Measurements from ENCODE around the gene S1PR5.
A peak's percentile ranks its signal among the peaks of the same experiment; 100 is the strongest.
"Not testable (repeated sequence)": the region's sequence is repeated elsewhere in the genome, so short reads cannot be mapped to it uniquely, and the experiment has no call there.

Gene S1PR5

GRCh38 chr19:10548746-10549276 lies 31.6 kb upstream of the S1PR5 start:
- in situ Hi-C loops (cut with HindIII; ENCODE audit: low pct_ligation_motif_present, low pct_unique_long_range_greater_than_20kb, low sequenced_read_pairs) = no loop called here
- DNase-seq = no peak

- DNase-seq = no peak
- in situ Hi-C loops (cut with HindIII; ENCODE audit: low pct_ligation_motif_present, low pct_unique_long_range_greater_than_20kb, low sequenced_read_pairs) = no loop called here
Observed at GRCh38 chr19:10546817-10547216, 29.6 kb upstream of the S1PR5 start.

- DNase-seq = no peak
- in situ Hi-C loops (cut with HindIII; ENCODE audit: low pct_ligation_motif_present, low pct_unique_long_range_greater_than_20kb, low sequenced_read_pairs) = no loop called here
Observed at GRCh38 chr19:10544753-10545251, 27.6 kb upstream of the S1PR5 start.

- DNase-seq = no peak
- in situ Hi-C loops (cut with HindIII; ENCODE audit: low pct_ligation_motif_present, low pct_unique_long_range_greater_than_20kb, low sequenced_read_pairs) = no loop called here
Observed at GRCh38 chr19:10544242-10544752, 27.1 kb upstream of the S1PR5 start.

GRCh38 chr19:10543420-10544241 lies 26.4 kb upstream of the S1PR5 start, which contains the start of gene ATG4D:
Gene ATG4D, plus strand, starts transcription at chr19:10543904. Its CDS starts 187 bp downstream, at chr19:10544091.
- peak; percentile 62 for DNase-seq
- in situ Hi-C loops (cut with HindIII; ENCODE audit: low pct_ligation_motif_present, low pct_unique_long_range_greater_than_20kb, low sequenced_read_pairs) = no loop called here

- in situ Hi-C loops (cut with HindIII; ENCODE audit: low pct_ligation_motif_present, low pct_unique_long_range_greater_than_20kb, low sequenced_read_pairs) = no loop called here
Observed at GRCh38 chr19:10543059-10543419, 25.8 kb upstream of the S1PR5 start.

GRCh38 chr19:10539016-10539415 lies 21.8 kb upstream of the S1PR5 start:
- DNase-seq; in situ Hi-C loops (cut with HindIII; ENCODE audit: low pct_ligation_motif_present, low pct_unique_long_range_greater_than_20kb, low sequenced_read_pairs): not testable (repeated sequence)

More at GRCh38 chr19:10543059-10543419, 25.8 kb upstream of the S1PR5 start:
- DNase-seq = no peak

- in situ Hi-C loops (cut with HindIII; ENCODE audit: low pct_ligation_motif_present, low pct_unique_long_range_greater_than_20kb, low sequenced_read_pairs) = no loop called here
- no peak for DNase-seq
Observed at GRCh38 chr19:10538204-10538983, 21.1 kb upstream of the S1PR5 start.

- no peak for DNase-seq
- in situ Hi-C loops (cut with HindIII; ENCODE audit: low pct_ligation_motif_present, low pct_unique_long_range_greater_than_20kb, low sequenced_read_pairs) = no loop called here
Observed at GRCh38 chr19:10537668-10538067, 20.4 kb upstream of the S1PR5 start.

- in situ Hi-C loops (cut with HindIII; ENCODE audit: low pct_ligation_motif_present, low pct_unique_long_range_greater_than_20kb, low sequenced_read_pairs) = no loop called here
- no peak for DNase-seq
Observed at GRCh38 chr19:10535613-10536012, 18.4 kb upstream of the S1PR5 start.

- in situ Hi-C loops (cut with HindIII; ENCODE audit: low pct_ligation_motif_present, low pct_unique_long_range_greater_than_20kb, low sequenced_read_pairs) = no loop called here
- no peak for DNase-seq
Observed at GRCh38 chr19:10533646-10534386, 16.6 kb upstream of the S1PR5 start.

- no peak for DNase-seq
- in situ Hi-C loops (cut with HindIII; ENCODE audit: low pct_ligation_motif_present, low pct_unique_long_range_greater_than_20kb, low sequenced_read_pairs) = no loop called here
Observed at GRCh38 chr19:10532457-10532856, 15.2 kb upstream of the S1PR5 start.

GRCh38 chr19:10526887-10527286 lies 9.6 kb upstream of the S1PR5 start:
- in situ Hi-C loops (cut with HindIII; ENCODE audit: low pct_ligation_motif_present, low pct_unique_long_range_greater_than_20kb, low sequenced_read_pairs); DNase-seq: not testable (repeated sequence)

- in situ Hi-C loops (cut with HindIII; ENCODE audit: low pct_ligation_motif_present, low pct_unique_long_range_greater_than_20kb, low sequenced_read_pairs) = no loop called here
Observed at GRCh38 chr19:10525636-10526035, 8.4 kb upstream of the S1PR5 start.

GRCh38 chr19:10523135-10523636 lies 5.9 kb upstream of the S1PR5 start:
- DNase-seq = no peak
- in situ Hi-C loops (cut with HindIII; ENCODE audit: low pct_ligation_motif_present, low pct_unique_long_range_greater_than_20kb, low sequenced_read_pairs) = no loop called here

More at GRCh38 chr19:10525636-10526035, 8.4 kb upstream of the S1PR5 start:
- DNase-seq = no peak

- in situ Hi-C loops (cut with HindIII; ENCODE audit: low pct_ligation_motif_present, low pct_unique_long_range_greater_than_20kb, low sequenced_read_pairs) = no loop called here
Observed at GRCh38 chr19:10521461-10522171, 4.4 kb upstream of the S1PR5 start.

GRCh38 chr19:10520652-10521318 lies 3.5 kb upstream of the S1PR5 start:
- in situ Hi-C loops (cut with HindIII; ENCODE audit: low pct_ligation_motif_present, low pct_unique_long_range_greater_than_20kb, low sequenced_read_pairs) = no loop called here
- DNase-seq = no peak

More at GRCh38 chr19:10521461-10522171, 4.4 kb upstream of the S1PR5 start:
- DNase-seq = no peak
